NK-92 (cell line): ENCODE data around the gene PROM1.

Source experiments
- DNase-seq: peaks from one replicate; lab custom pipeline; 2025; ENCODE audit not compliant: unreplicated experiment; lab: John Stamatoyannopoulos, UW

The PROM1 gene, protein sequence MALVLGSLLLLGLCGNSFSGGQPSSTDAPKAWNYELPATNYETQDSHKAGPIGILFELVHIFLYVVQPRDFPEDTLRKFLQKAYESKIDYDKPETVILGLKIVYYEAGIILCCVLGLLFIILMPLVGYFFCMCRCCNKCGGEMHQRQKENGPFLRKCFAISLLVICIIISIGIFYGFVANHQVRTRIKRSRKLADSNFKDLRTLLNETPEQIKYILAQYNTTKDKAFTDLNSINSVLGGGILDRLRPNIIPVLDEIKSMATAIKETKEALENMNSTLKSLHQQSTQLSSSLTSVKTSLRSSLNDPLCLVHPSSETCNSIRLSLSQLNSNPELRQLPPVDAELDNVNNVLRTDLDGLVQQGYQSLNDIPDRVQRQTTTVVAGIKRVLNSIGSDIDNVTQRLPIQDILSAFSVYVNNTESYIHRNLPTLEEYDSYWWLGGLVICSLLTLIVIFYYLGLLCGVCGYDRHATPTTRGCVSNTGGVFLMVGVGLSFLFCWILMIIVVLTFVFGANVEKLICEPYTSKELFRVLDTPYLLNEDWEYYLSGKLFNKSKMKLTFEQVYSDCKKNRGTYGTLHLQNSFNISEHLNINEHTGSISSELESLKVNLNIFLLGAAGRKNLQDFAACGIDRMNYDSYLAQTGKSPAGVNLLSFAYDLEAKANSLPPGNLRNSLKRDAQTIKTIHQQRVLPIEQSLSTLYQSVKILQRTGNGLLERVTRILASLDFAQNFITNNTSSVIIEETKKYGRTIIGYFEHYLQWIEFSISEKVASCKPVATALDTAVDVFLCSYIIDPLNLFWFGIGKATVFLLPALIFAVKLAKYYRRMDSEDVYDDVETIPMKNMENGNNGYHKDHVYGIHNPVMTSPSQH

GRCh38 chr4:16083241-16084191 is at the start of gene PROM1:
Gene PROM1 (minus strand): TSS chr4:16084023. CDS start chr4:16075906, 8,117 bp downstream.
- DNase-seq: no peak

DNA sequence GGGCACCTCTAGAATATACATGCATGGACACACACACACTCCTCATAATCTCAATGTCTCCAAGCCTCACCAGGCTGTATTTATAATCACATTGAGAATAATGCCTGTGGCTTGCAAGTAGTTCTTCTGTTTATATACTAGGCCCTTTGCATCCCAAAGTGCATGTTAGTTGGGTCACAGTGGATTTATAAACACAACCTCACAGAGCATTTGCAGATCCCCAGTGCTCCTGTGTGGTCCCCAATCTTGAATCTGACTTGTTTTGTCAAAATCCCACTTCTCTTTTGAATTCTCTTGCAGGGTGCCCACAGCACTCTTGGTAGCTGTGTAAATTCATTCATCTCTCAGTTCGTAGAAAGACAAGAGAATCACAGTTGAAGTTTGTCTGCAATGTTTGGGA is 49.6 kb upstream of the PROM1 start:
- DNase-seq: no peak

DNA sequence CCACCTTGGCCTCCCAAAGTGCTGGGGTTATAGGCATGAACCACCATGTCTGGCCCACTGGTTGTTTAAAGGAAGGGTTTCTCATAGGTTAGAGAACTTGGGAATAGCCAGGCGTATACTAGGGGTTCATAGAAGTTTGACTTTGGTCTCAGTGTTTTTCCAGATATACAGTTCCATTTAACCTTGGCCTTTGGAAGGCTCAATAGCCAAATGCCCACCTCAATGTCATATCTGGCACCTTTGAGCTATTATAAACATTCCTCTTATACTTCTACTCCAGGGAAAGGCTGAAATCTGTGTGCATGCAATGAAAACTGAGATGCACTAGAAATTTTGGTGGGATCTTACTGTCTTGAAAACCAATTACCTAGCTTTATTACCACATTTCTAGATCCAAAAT is 47.5 kb upstream of the PROM1 start:
- DNase-seq: no peak

DNA sequence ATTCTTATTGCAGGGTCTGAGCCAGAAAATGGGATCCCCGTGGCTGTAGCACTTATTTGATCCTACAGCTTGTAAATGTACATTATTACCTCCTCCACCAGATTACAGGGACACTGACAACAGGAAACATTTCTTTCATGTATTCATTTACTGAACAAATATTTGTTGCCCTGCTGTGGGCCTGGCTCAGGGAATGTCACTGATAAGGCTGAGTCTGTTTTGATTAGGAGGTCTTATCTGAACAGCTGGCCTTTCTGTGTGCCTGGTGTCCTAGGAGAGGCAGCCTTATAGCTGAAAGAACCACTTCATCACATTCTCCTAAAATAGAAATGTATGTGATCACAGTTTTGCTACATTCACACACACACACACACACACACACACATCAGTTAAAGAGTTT is 45.5 kb upstream of the PROM1 start:
- no peak for DNase-seq

GRCh38 chr4:16126714-16127113 is 42.9 kb upstream of the PROM1 start:
- DNase-seq: no peak

DNA sequence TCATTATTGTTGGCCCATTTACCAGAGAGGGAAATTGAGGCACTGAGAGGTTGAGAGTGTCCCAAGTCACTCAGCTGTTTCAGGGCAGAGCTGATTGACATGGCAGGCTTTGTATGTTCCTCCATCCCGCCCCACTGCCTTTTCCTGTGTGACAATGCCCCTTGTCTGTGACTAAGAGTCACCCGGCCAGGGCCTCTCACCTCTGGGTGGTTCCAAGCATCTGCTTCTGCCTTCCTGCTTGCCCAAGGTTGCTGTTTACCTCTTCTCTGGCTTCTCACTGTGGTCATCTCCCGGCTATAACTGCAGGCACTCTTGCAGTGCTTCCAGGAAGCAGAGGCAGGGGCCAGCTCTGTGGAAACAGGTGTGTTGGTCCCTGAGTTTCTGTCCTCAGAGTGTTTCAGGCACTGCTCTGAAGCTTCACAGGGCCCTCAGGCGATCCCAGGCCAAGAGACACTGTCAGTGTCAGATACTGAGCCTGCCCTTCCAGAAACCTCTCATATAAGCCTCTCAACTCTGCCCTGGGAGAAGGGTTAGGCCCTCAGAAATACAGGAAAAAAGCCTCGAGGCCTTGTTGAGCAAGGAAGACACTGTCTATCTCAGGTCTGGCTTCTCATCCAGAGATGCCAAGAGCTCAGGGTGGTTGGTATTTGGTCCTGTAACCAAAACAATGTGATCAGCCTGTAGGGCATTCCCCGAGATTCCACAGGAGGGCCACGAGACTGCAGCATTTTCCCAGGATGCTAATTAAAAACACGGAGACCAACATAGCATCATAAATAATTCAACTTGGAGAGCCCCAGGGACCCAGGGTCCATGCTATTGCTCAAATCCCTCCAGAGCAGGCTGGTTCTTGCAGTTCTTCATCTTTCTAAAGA is 42.0 kb upstream of the PROM1 start:
- DNase-seq: no peak

DNA sequence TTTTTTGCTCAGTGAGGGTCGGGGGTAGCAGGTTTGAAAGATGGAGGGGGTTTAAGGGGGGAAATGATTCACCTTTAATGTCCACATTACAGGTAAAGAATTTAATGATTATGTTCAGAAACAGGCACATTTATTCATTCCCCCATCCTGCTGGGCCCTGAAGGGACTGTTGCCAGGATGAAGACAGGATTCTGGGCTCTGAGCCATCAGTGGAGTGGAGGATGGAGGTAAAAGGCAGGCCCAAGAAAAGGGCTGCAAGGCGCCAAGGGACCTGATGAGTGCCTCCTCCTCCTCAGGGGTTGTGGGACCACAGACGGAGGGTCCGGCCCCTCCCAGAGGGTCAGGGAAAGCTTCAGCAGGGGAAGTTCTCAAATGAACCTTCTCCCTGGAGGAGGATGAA is 40.4 kb upstream of the PROM1 start:
- DNase-seq: no peak

GRCh38 chr4:16123356-16124084 is 39.7 kb upstream of the PROM1 start:
- no peak for DNase-seq

GRCh38 chr4:16122784-16123183 is 39.0 kb upstream of the PROM1 start:
- no peak for DNase-seq

GRCh38 chr4:16122308-16122711 is 38.5 kb upstream of the PROM1 start:
- no peak for DNase-seq

- DNase-seq: no peak
Measured at GRCh38 chr4:16120720-16121119, 36.9 kb upstream of the PROM1 start.

DNA sequence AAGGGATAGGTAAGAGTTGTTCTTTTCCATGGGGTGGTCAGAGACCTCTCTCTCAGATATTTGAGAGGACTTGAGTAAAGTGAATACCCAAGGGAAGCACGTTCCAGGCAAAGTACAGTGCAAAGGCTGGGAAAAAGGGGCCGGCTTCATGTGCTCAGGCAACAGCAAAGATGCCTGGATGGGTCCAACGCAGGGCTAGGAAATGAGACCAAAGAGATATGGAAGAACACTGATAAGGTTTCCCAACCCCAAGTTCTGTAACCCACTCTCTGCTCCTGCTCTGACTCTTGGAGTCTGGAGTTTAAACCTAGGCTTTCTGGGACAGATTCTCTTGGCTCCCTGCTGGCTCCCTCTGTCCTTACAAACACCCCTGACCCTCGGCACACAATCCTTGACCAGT is 36.2 kb upstream of the PROM1 start:
- DNase-seq: no peak

GRCh38 chr4:16118090-16118489 is 34.3 kb upstream of the PROM1 start:
- no peak for DNase-seq

GRCh38 chr4:16117164-16117563 is 33.3 kb upstream of the PROM1 start:
- no peak for DNase-seq

DNA sequence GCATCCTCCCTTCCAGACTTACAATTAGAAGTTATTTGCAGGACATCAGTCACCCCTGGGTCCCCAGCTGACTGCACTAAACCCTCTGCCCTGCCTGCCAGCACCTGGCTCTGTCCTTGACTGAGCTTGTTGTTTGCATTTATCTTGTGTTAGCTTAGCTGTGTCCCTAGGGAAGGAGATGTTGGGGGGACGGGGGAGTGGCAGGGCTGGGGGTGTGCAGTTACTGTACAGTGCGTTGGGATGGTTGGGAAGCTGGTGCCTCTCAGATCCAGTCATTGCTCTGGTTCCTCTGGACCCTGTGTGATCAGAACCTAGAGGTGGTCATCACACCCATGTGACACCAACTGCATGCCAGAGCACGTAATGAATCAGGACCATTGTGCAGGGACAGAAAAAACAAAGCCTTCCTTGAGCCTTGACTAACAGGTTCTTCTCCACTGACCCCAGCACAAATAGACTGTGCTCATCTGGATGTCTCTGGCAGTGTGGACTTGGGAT is 32.7 kb upstream of the PROM1 start:
- no peak for DNase-seq

DNA sequence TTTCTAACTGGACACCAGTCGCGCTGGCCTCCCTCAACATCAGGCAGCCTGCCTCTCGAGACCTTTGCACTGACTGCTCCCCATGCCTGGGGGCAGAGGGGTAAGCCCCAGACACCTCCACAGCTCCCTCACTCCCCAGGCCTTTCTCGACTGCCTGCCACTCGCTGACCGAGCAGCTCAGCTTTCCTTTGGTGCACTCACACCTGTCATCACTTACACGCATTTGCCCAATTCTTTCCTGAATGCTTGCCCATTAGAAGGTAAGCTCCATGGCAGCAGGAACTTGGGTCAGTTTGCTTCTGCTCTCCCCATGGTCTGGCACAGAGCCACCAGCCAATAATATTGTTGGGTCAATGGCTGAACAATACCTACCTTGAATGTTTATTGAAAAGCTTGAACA is 32.2 kb upstream of the PROM1 start:
- DNase-seq: no peak

DNA sequence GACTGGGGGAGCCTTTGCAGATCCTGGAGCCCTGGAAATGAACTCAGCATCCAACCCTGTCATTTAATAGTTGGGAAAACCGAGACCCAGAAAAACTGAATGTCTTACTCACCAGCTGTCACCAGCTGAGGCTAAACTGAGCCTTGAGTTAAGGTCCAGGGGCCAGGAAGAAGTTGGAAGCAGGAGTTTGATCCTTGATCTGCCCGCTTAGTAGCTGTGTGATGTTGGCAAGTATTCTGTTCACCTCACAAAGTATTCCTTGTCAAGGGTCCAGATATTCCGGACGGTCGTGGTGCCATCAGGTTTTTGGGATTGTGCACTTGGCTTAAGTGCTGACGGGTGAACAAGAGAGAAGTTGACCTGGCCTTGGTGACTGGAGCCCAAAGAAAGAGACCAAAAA is 30.7 kb upstream of the PROM1 start:
- no peak for DNase-seq

GRCh38 chr4:16113741-16114140 is 29.9 kb upstream of the PROM1 start:
- no peak for DNase-seq

GRCh38 chr4:16111533-16111932 is 27.7 kb upstream of the PROM1 start:
- no peak for DNase-seq
